Tibial artery (tissue), 4 donors: ENCODE data around the gene WRAP53.
"Not testable (repeated sequence)": the region's sequence is repeated elsewhere in the genome, so short reads cannot be mapped to it uniquely, and the experiment has no call there.

Experiments
- DNase-seq, 2 donors: peaks; one replicate each; pipeline ENCODE4 v3.0.0-alpha.2; 2019
- H3K27ac ChIP-seq, 2 donors: fragments of 200-600 bp; sonication (generic) in 1 of 2; 1 replicate in 1 of 2; 2 replicates in 1 of 2; pipeline ENCODE4 v1.5.1; 2018 to 2019; ENCODE audit warnings: mild to moderate bottlenecking in 1 of 2
- H3K27me3 ChIP-seq, 2 donors: fragments of 200-600 bp; sonication (generic) in 1 of 2; one replicate each; pipeline versions ENCODE4 v1.5.1 to v1.6.0; 2016 to 2019
- H3K36me3 ChIP-seq, 3 donors: fragments of 200-600 bp; sonication (generic) in 2 of 3; one replicate each; pipeline ENCODE4 v1.5.1; 2016 to 2019; ENCODE audit warnings: mild to moderate bottlenecking in 2 of 3
- H3K4me1 ChIP-seq, 4 donors: fragments of 200-600 bp; sonication (generic) in 2 of 4; 1 replicate in 3 of 4; 2 replicates in 1 of 4; pipeline ENCODE4 v1.5.1; 2016 to 2019
- H3K4me3 ChIP-seq, 2 donors: fragments of 200-600 bp; sonication (generic) in 1 of 2; 1 replicate in 1 of 2; 2 replicates in 1 of 2; pipeline ENCODE4 v1.5.1; 2018 to 2019; ENCODE audit warnings: mild to moderate bottlenecking in 2 of 2
- H3K9me3 ChIP-seq, 3 donors: fragments of 200-600 bp; sonication (generic) in 1 of 3; one replicate each; pipeline ENCODE4 v1.5.1; 2016 to 2019
- CTCF ChIP-seq, 2 experiments: fragments of 200-600 bp in 1 of 2; fragments of 450-650 bp in 1 of 2; IDR thresholded peaks; one replicate each; pipeline ENCODE4 v1.5.1; 2017 to 2019; ENCODE audit warnings: antibody characterized with exemption in 2 of 2, mild to moderate bottlenecking in 1 of 2, moderate library complexity in 1 of 2
- intact Hi-C: fragments of 100-400 bp; cut with DNase I; formaldehyde crosslinking; loops from one replicate; pipeline ENCODE4 v1.15.0; 2023; ENCODE audit warnings: low total_unique reads

WRAP53 gene

DNA sequence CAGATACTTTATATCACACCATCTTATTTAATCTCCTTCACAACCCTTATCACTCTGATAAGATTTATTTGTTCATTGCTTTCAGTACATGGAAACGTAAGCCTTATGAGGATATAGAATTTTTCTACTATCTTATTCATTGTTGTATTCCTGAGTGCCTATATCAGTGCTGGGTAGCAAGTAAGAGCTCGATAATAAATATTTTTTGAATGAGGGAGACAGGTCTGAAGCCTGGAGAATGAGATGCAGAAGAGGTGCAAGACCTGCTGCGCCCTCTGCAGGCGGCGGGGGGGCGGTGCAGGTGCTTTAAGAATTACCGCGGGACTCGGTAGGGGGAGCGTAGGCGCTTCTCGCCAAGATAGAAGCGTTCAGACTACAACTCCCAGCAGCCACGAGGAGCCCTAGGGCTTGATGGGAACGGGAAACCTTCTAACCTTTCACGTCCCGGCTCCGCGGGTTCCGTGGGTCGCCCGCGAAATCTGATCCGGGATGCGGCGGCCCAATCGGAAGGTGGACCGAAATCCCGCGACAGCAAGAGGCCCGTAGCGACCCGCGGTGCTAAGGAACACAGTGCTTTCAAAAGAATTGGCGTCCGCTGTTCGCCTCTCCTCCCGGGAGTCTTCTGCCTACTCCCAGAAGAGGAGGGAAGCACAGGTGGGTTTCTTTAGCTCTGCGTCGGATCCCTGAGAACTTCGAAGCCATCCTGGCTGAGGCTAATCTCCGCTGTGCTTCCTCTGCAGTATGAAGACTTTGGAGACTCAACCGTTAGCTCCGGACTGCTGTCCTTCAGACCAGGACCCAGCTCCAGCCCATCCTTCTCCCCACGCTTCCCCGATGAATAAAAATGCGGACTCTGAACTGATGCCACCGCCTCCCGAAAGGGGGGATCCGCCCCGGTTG is at the start of gene WRAP53:
WRAP53 (plus strand) TSS at position 570 of the 900 bp plus-strand sequence; CDS start at position 742, 172 bp downstream.
- peak; percentile 99 for DNase-seq
- intact Hi-C loops, result loop anchor here (5.0 kb wide), 1 partner anchor 61 kb away; the partner anchor contains the start of gene SAT2
- Histone ChIP-seq H3K9me3 (no peaks in the 10 kb centered on the region), H3K4me1 (peaks cover 0 to 33% (median 21%) of the 10 kb centered on the region in 4 donors), H3K27ac (peak within 1 kb of the TSS; percentile 93 to 94), H3K27me3 (no peaks in the 10 kb centered on the region), H3K36me3 (no peaks in the 10 kb centered on the region), H3K4me3 (peak within 1 kb of the TSS; percentile 82 to 87)
- peak; percentile 97 to 99 for TF ChIP-seq CTCF (IDR thresholded peaks at IDR 0.05)

DNA sequence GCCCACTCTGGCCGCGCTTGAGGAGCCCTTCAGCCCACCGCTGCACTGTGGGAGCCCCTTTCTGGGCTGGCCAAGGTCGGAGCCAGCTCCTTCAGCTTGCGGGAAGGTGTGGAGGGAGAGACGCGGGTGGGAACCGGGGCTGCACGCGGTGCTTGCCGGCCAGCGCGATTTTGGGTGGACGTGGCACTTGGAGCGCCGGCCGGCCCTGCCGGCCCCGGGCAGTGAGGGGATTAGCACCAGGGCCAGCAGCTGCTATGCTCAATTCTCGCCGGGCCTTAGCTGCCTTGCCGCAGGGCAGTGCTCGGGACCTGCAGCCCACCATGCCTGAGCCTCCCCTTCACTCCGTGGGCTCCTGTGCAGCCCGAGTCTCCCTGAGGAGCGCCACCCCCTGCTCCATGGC is 47.5 kb upstream of the WRAP53 start:
- no peak for DNase-seq
- intact Hi-C loops, result no loop called here

GRCh38 chr17:7641635-7642034 is 46.6 kb upstream of the WRAP53 start:
- intact Hi-C loops, DNase-seq, H3K36me3 ChIP-seq, H3K9me3 ChIP-seq, H3K4me1 ChIP-seq, H3K27ac ChIP-seq, H3K4me3 ChIP-seq: not testable (repeated sequence)
- H3K27me3 ChIP-seq, result peaks cover 0 to 18% of the 10 kb centered on the region in 2 donors

More for the DNA sequence above, 47.5 kb upstream of the WRAP53 start:
- Histone ChIP-seq H3K4me1 (no peaks in the 10 kb centered on the region), H3K4me3 (no peak overlapping the region), H3K9me3 (no peaks in the 10 kb centered on the region), H3K27ac (no peak overlapping the region), H3K27me3 (peaks cover 0 to 15% of the 10 kb centered on the region in 2 donors), H3K36me3 (no peaks in the 10 kb centered on the region)
- TF ChIP-seq CTCF (IDR thresholded peaks at IDR 0.05), result no peak

- Histone ChIP-seq H3K36me3 (no peaks in the 10 kb centered on the region), H3K4me3 (no peak overlapping the region), H3K9me3 (no peaks in the 10 kb centered on the region), H3K27me3 (peaks cover 0 to 41% of the 10 kb centered on the region in 2 donors), H3K4me1 (no peaks in the 10 kb centered on the region), H3K27ac (no peak overlapping the region)
- intact Hi-C loops, result no loop called here
- no peak for DNase-seq
- no peak for TF ChIP-seq CTCF (IDR thresholded peaks at IDR 0.05)
Measured at GRCh38 chr17:7644775-7645174, 43.5 kb upstream of the WRAP53 start.

- no peak for DNase-seq
- no peak for TF ChIP-seq CTCF (IDR thresholded peaks at IDR 0.05)
- Histone ChIP-seq H3K4me3 (no peak overlapping the region), H3K27me3 (peaks cover 0 to 58% of the 10 kb centered on the region in 2 donors), H3K27ac (no peak overlapping the region), H3K36me3 (no peaks in the 10 kb centered on the region), H3K9me3 (no peaks in the 10 kb centered on the region), H3K4me1 (peaks cover 0 to 17% (median 15%) of the 10 kb centered on the region in 4 donors)
- intact Hi-C loops, result no loop called here
Measured at GRCh38 chr17:7646457-7646856, 41.8 kb upstream of the WRAP53 start.

- no peak for TF ChIP-seq CTCF (IDR thresholded peaks at IDR 0.05)
- no peaks in the 10 kb centered on the region for H3K9me3 ChIP-seq
- no peak overlapping the region for H3K27ac ChIP-seq
- intact Hi-C loops, result no loop called here
- no peak overlapping the region for H3K4me3 ChIP-seq
- no peaks in the 10 kb centered on the region for H3K36me3 ChIP-seq
- H3K27me3 ChIP-seq, result peaks cover 0 to 63% of the 10 kb centered on the region in 2 donors
- peaks cover 0 to 22% (median 20%) of the 10 kb centered on the region in 4 donors for H3K4me1 ChIP-seq
- no peak for DNase-seq
Measured at GRCh38 chr17:7647018-7647417, 41.3 kb upstream of the WRAP53 start.
